ENCODE results near the gene PFN1. TPM values are rescaled to one million over a fixed set of nuclear protein-coding genes. Genes with fewer than 3 reads are reported as not detected.

PFN1 gene
- total and polyA plus RNA-seq, 2 of the 8 experiments (the other 6 are each of a cell fraction or from before 2014, with no cell fraction given) = 1,355 to 1,949 TPM

GRCh38 chr17:4945176-4945943 lies 3.0 kb downstream of the PFN1 start (continued):
- no peak for TF ChIP-seq CHD7 (IDR thresholded peaks at IDR 0.05; ENCODE audit: insufficient replicate concordance, low read length)
- TF ChIP-seq KDM4A (IDR thresholded peaks at IDR 0.05; ENCODE audit: low read depth, low read length, severe bottlenecking) = no peak
- no peak for TF ChIP-seq TEAD4 (IDR thresholded peaks at IDR 0.05; ENCODE audit: low read depth, low read length)
- TF ChIP-seq USF2 (IDR thresholded peaks at IDR 0.05; ENCODE audit: low read length) = no peak
- peak; percentile 95; the same call in 1 of the 2 replicates for TF ChIP-seq POLR2AphosphoS5 (IDR thresholded peaks at IDR 0.05; ENCODE audit: low read depth, low read length)
- TF ChIP-seq SAP30 (IDR thresholded peaks at IDR 0.05; ENCODE audit: insufficient read depth, insufficient replicate concordance, low read length) = no peak
- TF ChIP-seq TCF12 (IDR thresholded peaks at IDR 0.05; ENCODE audit: low read depth, low read length) = no peak
- TF ChIP-seq NRF1 (IDR thresholded peaks at IDR 0.05; ENCODE audit: low read depth, low read length) = no peak
- TF ChIP-seq EGR1 (IDR thresholded peaks at IDR 0.05; ENCODE audit: borderline replicate concordance, low read depth, low read length) = no peak

Measured in H1 (cell line).